Stimulated activated CD8-positive, alpha-beta memory T cell treated with anti-CD3 and anti-CD28 coated beads, Interleukin-7, amount 100 ng/mL, for 24 hours (primary cell): Measurements from ENCODE around the gene MGAT4B.

Source experiments
- DNase-seq: peaks from one replicate; pipeline ENCODE4 v3.0.0-alpha.2; 2020; ENCODE audit warnings: low read depth

MGAT4B gene

DNA sequence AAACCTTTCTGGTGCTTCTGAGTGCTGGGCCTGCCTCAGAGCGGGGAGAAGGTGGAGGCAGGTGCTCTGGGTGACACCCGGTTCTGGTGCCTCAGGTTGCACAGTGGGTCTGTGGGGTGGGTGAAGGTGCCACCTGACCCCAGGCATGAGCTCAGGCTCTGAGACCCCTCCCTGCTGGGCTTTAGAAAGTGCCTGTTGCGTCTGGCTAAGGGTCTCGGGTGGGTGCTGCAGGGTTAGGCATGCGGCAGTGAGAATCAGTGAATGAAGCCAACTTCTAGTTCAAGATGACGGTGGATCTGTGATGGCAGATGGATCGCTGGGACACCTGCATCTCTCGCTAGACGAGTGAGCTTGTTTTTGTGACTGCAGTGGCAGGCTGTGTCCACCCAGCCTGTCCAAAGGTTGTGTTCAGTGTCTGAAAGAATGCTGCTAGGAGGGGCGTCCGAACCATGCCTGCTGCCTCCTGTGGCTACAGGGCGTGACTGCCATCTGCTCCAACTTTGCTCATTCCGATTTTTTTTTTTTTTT is 19.1 kb upstream of the MGAT4B start:
- DNase-seq: no peak

GRCh38 chr5:179824745-179825112 is 18.1 kb upstream of the MGAT4B start:
- DNase-seq: no peak

DNA sequence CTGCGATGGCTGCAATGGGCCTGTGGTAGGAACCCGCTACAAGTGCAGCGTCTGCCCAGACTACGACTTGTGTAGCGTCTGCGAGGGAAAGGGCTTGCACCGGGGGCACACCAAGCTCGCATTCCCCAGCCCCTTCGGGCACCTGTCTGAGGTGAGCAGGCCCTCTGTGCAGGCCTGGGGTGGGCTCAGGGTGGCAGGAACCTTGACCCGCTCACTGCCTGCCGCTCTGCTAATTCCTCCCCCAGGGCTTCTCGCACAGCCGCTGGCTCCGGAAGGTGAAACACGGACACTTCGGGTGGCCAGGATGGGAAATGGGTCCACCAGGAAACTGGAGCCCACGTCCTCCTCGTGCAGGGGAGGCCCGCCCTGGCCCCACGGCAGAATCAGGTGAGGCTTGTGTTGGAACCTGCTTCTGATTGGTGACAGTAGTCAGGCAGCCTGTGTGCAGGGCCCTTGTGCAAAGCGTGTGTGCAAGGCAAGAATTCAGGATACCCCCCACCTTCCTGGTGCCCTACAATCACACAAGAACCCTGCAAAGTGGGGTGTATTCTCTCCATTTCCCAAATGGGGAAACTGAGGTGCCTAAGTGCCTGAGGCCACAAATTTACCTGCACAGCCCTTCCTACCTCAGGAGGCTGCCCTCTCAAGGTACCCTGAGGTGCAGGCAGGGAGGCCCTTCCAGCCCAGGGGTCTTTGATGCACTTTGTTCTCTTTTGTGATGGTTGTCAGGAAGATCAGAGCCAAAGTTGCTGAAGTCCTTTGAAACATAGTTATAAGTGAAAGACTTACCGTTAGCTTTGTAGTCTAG is 17.5 kb upstream of the MGAT4B start:
- no peak for DNase-seq

DNA sequence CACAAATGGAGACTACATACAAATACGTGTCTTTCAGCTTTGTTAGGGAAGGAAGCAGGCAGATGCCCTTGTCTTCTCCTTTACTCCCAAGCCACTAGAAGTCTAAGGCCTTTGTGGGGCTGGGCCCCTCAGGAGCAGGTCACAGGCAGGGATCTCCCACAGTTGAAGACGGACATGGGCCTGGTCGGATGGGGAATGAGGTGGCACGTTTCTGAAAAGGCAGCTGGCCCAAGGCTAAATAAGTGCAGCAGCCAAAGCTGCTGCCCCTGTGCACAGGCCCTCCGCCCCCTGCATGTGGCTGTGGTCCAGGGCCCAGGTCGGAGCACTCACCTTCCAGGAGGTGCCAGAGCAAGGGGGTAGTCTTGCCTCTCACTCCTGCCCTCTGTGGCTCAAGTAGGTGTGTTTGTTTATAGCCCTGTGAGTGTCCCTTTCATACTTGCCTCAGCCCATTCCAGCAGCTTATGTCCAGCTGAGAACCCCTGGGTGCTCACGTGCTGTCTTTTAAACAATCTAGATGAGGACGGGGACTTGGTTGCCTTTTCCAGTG is 15.9 kb upstream of the MGAT4B start:
- no peak for DNase-seq

DNA sequence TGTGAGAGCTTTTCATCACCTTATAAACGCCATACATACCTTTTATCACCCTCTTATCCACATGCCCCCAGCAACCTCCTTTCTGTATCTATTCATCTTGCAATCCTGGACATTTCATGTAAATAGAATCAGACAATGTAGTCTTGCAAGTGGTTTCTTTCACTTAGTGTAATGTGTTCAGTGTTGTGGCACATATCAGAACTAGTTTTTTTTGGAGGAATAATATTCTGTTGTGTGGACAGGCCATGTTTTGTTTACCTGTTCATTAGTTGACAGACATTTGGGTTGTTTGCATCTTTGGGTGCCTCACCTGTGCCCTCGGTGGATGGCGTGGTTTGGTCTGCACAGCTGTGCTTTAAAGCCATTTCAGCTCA is 15.4 kb upstream of the MGAT4B start:
- DNase-seq: no peak

DNA sequence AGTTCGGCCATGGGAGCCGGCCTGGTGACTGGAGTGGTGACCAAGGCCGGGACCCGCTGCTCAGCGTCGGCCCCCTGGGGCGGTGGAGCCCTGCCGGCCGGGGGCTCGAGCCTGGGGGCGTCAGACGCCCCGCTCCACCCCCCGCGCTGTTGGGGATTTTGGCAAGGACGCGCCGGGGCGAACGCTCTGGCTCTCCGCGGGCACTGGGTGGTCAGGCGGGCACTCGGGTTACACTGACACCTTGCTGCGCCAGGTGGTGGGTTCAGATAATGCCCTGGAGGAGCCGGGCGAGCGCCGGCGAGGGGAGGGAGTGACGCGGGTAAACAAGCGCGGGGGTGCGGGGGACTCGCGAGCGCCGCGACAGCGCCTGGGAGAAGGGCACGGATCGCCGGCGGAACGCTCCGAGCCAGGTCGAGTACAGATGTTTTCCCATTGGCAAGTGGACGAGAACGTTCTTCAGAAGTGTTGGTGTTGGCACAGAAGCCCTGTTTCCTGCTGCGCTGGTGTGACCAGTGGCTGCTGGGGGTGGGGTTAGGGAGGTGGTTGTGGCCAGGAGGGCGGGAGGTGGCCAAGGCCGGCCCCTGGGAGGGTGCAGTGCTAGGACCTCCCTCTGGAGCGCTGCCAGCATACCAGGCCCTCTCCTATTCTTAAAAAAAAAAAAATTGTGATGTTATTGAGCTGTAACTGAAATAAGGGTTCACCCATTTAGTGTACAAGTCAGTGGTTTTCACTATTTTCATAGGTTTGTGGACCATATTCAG is 14.8 kb upstream of the MGAT4B start:
- DNase-seq: peak; percentile 73

- DNase-seq: peak; percentile 58
These were observed 14.0 kb upstream of the MGAT4B start, which contains the start of gene SQSTM1 for GRCh38 chr5:179820483-179821297. TSS of gene SQSTM1 (plus strand) at chr5:179820905. CDS start at chr5:179820937, 32 bp downstream.

- no peak for DNase-seq
These were observed 13.4 kb upstream of the MGAT4B start for GRCh38 chr5:179820127-179820482.

DNA sequence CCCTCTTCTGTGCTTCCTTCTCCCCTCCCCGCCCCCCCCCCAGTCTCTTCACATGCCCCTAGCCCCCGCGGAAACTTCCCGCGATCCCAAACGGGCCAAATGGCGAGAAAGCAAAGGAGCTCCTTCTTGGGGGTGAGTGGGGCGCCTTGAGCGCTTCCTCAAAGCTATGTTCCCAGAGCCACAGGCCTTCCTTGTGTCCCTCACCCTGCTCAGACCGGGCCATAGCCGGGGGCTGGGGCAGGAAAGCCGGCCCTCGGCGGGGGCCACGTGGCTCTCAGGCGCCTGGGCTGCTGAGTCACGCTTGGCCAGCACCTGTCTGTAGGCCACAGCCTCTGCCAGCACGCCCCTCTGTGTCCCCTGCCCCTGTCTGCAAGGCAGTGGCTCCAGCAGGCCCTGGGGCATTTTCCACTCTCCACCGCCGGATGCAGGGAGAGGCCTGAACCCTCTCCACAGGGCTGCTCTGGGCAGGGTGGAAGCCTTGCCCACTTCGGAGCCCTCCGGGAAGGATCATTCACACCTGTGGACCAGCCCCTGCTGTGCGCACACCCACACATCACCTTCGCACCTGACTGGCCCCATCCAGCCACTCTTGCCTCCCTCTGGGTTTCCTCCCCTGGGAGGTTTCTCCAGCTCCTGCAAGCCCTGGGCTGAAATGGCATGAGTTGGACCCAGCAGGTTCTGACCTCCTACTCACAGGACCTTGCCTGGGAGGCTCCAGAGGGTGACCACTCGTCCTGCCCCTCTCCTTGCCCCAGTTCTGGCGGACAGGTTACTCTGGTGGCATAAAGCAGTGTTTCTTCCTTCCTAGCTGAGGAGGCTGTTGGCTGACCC is 12.8 kb upstream of the MGAT4B start:
- no peak for DNase-seq

GRCh38 chr5:179818746-179819295 is 12.2 kb upstream of the MGAT4B start:
- peak; percentile 70 for DNase-seq

DNA sequence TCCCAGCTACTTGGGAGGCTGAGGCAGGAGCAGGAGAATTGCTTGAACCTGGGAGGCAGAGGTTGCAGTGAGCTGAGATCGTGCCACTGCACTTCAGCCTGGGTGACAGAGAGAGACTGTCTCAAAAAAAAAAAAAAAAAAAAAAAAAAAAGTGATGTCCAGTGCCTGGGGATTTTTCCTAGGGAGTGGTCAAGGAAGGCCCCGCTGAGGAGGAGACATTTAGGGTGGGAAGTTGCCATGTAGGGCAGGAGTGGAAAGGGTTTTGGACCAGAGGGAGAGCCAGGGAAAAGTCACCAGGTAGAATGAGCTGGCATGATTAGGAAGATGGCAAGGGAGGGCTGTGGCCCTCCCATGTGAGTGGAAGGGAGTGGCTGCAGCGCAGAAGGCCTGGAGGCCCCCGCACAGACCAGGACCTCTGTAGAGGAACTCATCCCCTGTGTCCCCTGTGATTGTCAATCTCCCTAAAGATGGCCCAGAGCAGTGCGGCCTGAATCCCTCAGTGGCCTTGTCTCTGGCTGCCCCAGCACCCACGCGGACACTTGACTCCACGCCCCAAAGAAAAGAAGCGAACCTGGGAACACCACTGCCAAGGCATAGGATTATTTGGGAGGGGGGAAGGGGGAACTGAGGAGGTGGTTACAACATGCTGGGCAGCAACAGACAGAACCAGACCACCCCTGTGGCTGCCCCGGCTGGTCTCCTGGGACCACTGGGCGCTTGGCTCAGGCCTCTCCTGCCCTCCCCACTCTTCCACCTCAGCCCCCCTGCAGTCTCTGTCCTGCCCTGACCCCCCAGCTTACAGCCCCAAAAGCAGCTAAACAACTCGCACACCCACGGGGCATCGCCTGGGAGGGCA is 11.5 kb upstream of the MGAT4B start:
- DNase-seq: no peak

GRCh38 chr5:179817470-179817840 is 10.8 kb upstream of the MGAT4B start:
- DNase-seq: no peak

DNA sequence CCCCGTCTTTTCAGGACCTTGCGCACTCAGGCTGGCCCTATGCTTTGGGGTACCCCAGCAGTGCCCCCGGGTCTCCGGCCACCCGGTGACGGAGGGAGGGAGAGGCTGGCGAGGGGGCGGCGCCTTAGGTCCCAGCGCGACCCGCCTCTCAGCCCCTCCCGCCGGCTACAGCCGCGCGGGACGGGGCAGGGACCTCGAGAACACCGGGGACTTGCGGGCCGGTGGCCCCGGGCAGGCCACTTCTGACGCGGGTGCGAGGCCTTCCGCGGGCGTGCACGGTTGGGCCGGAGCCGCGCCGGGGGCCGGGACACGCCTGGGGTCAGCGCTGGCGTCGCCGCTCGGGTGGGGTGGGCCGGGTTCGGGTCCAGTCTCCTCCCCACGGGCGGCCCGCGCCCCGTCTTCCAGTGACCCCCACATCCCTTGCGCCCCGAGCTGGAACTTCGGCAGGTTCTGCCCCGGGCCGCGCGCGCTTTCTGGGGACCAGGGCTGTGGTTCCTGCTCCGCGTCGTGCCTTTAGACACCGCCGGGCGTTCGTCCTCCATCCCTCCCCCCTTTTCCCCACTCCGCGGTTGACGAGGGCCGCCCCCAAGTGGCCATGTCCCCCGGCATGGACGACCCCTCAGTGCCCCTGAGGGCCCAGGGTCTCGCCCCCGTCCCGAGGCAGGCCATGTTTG is 10.3 kb upstream of the MGAT4B start:
- DNase-seq: no peak

DNA sequence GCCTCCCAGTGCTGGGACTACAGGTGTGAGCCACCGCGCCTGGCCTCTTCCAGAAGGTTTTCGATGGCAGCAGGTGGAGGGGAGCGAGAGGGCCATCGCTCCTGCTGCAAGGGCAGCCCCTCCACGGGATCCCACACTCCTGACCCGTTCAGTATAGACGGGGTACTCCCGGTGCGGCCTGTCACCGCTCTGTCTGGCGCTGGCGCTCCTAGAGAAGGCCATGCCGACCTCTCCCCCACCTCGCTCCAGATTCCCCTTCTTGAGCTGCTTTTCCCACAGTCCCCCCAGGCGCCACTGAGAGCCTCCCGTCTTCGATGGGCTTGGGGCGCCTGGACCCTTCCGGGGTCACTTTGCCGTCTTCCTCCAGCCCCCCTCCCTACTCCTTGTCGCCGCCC is 9.7 kb upstream of the MGAT4B start:
- no peak for DNase-seq

- no peak for DNase-seq
These were observed 9.0 kb upstream of the MGAT4B start for GRCh38 chr5:179815491-179816249.

GRCh38 chr5:179814090-179814489 is 7.4 kb upstream of the MGAT4B start:
- DNase-seq: no peak

DNA sequence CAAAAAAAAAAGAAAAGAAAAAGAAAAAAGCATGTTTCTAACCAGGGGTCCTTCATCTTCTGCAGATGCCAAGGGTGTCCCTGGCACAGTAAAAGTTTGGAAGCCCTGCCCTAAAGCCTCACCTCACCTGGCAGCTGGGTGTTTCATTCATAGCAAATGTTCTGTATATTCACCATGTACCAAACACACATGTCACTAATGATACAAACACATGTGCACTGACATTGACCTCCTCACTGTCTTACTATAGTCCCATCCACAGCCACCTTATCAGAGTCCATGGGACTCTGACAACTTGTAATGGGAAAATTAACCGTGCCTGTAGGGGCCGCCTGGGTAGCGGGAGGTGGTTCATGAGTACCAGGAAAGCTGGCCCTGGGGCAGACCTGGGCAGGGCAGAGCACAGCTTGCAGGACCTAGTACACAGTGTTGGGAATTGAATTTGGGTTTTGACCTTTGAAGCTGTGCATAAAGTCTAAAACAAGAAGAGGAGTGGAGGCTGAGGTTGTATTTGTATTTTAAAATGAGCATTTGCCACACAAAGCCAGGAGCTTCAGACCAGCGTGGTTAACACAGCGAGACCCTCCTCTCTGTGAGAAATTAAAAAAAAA is 6.4 kb upstream of the MGAT4B start:
- DNase-seq: no peak

DNA sequence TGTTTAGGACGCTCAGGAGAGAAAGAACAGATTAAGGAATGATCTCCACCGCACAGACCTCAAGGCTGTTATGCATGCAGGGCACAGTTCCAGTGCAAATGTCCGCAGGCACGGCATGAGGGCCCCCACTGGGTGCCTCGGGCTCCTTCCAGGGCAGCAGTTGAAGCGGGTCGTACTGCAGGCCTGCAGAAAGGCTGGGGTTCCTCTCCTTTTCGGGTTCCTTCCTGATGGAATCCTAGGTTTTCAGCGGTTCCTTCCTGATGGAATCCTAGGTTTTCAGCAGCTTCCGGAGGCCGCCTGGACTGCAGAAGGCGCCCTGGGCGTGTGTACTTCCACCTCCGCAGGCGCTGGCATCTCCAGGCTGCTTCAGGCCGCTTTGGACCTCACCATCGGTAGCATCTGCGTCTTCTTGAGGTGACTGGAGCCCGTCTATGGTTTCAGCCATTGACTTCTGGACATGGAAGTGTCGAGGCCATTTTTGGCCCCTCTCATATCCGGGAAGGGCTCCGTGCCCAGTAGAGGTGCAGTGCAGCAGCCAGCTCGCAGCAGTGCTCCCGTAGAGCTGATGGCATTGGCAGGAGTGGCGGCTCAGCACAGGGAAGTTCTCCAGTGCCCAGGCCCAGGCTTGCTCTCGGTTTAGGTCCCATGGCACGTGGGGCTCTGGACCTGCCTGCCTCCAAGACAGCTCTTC is 5.6 kb upstream of the MGAT4B start:
- no peak for DNase-seq
